GF-D8 (cell line): ENCODE data around the gene ZBTB46.
"Not testable (repeated sequence)": the region's sequence is repeated elsewhere in the genome, so short reads cannot be mapped to it uniquely, and the experiment has no call there.

ENCODE experiments used
- DNase-seq: peaks from one replicate; lab custom pipeline; 2025; lab: John Stamatoyannopoulos, UW

Gene ZBTB46

GRCh38 chr20:63734111-63734945 lies 96.7 kb downstream of the ZBTB46 start:
- DNase-seq, result no peak

GRCh38 chr20:63733579-63734081 lies 97.4 kb downstream of the ZBTB46 start:
- no peak for DNase-seq

DNA sequence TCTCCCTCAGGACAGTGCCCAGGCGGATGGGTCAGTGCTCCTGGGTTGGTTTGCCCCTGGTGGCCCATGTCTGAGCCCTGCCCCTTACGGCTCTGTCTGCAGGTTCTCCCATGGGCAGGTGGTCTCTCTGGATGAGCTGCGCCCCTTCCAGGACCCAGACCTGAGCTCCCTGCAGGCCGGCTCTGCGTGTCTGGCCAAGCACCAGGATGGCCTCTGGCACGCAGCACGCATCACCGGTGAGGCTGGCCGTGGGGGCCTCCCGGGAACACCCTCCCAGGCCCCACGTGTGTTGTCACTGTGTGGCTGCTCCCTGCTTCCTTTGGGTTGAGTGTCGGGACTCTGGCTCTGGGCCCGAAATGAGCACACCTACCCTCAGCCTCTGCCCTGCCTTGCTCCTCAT lies 97.9 kb downstream of the ZBTB46 start:
- DNase-seq, result no peak

DNA sequence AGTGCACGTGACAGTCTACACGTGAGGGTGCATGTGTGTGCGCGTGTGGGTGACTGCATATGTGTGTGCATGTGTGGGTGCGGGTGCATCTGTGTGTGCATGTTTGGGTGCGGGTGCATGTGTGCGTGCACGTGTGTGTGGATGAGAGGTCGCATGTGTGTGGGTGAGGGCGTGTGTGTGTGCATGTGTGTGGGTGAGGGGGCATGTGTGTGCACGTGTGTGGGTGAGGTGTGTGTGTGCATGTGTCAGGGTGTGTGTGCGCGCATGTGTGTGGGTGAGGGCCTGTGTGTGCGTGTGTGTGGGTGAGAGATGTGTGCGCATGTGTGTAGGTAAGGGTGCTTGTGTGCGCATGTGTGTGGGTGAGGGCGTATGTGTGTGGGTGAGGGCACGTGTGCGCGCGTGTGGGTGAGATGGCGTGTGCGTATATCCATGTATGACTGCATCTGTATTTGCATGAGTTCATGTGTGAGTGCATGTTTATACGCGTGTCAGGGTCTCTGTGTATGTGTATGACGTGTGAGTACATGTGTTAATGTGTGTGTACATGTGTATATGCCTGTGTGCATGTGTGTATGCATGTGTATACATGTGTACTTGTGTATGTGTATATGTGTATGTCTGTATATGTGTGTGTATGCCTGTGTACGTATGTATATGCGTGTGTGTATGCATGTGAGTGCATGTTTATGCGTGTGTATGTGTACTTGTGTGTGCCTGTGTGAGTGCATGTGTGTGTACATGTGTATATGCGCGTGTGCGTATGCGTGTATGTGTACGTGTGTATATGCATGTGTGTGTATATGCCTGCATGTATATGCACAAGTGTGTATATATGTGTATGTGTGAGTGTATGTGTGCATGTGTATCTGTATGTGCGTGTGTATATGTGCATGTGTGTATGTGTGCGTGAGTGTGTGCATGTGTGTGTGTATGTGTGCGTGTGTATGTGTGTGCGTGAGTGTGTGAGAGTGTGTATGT lies 98.7 kb downstream of the ZBTB46 start:
- no peak for DNase-seq

- no peak for DNase-seq
These were observed 99.7 kb downstream of the ZBTB46 start for GRCh38 chr20:63731410-63731809.

DNA sequence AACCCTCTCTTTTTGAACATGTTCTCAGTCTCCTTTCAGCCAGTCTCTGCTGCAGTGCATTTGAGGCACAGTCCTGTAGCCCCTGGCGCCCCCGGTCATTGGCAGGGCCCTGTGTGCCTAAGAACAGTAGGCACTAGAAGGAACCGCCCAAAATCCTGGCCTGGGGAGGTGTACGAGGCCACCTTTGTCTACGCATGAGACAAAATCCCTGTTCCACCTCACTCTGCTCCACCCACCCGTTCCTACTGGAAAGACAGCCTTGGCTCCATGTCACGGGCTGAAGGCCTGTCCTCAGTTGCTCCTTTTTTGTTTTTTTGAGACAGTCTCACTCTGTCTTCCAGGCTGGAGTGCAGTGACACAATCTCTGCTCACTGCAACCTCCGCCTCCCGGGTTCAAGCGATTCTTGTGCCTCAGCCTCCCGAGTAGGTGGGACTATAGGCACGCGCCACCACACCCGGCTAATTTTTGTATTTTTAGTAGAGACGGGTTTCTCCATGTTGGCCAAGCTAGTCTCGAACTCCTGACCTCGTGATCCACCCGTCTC lies 100.8 kb downstream of the ZBTB46 start:
- DNase-seq, result not testable (repeated sequence)

GRCh38 chr20:63722967-63723622 lies 108.0 kb downstream of the ZBTB46 start:
- not testable (repeated sequence) for DNase-seq

DNA sequence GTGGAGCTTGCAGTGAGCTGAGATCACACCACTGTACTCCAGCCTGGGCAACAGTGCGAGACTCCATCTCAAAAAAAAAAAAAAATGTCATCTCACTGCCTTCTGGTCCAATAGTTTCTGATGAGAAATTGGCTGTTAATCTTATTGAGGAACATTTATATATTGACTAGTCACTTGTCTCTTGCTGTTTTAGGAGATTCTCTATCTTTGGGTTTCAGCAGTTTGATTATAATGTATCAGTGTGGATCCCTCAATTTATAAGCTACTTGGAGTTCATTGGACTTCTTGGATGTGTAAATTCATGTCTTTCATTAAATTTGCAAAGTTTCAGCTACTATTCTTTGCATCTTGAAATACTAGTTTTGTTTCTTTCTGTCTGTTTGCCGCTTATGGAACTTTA lies 112.1 kb downstream of the ZBTB46 start:
- DNase-seq, result no peak

GRCh38 chr20:63714858-63715257 lies 116.2 kb downstream of the ZBTB46 start:
- no peak for DNase-seq

- DNase-seq, result no peak
These were observed 118.9 kb downstream of the ZBTB46 start for GRCh38 chr20:63712191-63712590.

GRCh38 chr20:63711085-63711645 lies 119.9 kb downstream of the ZBTB46 start:
- no peak for DNase-seq

GRCh38 chr20:63709149-63709527 lies 121.9 kb downstream of the ZBTB46 start:
- DNase-seq, result no peak

DNA sequence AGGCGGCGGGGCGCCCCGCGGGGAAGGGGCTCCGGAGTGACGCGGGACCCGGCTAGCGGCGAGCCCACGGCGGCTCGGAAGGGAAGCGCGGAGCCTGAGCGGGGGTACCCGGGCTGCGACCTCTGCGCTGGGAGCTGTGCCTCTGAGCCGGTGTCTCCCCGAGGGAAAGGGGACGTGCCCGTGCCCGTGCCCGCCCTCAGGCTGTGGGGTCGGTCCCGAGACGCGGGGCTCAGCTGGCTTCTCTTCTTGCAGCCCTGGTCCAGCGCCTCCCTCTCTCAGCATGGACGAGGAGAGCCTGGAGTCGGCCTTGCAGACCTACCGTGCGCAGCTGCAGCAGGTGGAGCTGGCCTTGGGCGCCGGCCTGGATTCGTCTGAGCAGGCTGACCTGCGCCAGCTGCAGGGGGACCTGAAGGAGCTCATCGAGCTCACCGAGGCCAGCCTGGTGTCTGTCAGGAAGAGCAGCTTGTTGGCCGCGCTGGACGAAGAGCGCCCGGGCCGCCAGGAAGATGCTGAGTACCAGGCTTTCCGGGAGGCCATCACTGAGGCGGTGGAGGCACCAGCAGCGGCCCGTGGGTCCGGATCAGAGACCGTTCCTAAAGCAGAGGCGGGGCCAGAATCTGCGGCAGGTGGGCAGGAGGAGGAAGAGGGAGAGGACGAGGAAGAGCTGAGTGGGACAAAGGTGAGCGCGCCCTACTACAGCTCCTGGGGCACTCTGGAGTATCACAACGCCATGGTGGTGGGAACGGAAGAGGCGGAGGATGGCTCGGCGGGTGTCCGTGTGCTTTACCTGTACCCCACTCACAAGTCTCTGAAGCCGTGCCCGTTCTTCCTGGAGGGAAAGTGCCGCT lies 122.5 kb downstream of the ZBTB46 start:
- no peak for DNase-seq

DNA sequence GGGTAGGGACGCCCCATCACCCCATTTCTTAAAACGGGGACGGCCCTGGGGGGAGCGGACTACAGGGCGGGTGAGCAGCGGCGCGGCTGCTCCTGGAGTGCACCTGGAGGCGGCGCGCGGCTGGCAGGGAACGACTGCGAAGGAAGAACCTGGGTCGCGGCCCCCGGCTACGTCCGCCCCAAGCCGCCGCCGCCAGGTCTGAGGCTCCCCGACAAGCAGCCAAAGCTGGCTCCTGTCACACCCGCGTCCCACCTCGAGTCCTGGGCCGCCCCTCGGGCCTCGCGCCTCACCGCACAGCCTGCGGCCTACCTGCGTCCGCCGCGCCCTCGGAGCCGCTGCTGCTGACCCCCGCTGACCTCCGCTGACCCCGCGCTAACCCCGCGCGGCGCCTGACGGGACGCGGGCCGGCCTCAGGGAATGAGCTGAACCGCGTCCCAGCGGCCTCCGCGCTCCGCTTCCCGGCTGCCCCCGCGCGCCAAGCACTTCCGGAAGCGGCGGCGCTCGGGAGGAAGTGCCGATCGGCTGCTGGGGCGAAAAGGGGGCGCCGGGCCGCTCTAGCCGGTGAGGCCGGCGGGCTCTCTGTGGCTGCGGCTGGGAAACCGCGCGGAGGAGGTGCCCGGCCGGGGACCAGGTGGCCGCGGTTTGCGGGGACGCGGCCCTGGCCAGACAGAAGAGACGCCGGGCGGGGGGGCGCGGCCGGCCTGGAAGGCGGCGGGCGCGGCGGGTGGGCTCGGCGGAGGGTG lies 123.3 kb downstream of the ZBTB46 start, which contains the start of the genes ARFRP1 and ZGPAT:
ARFRP1 (minus strand) TSS at position 419 of the 743 bp plus-strand sequence. CDS start 885 bp downstream, outside the sequence.
ZGPAT (plus strand) TSS at position 482 of the 743 bp plus-strand sequence. CDS start 542 bp downstream, outside the sequence.
- peak; percentile 64 for DNase-seq

- no peak for DNase-seq
These were observed 124.1 kb downstream of the ZBTB46 start for GRCh38 chr20:63706852-63707557.

- no peak for DNase-seq
These were observed 124.9 kb downstream of the ZBTB46 start for GRCh38 chr20:63706027-63706695.

DNA sequence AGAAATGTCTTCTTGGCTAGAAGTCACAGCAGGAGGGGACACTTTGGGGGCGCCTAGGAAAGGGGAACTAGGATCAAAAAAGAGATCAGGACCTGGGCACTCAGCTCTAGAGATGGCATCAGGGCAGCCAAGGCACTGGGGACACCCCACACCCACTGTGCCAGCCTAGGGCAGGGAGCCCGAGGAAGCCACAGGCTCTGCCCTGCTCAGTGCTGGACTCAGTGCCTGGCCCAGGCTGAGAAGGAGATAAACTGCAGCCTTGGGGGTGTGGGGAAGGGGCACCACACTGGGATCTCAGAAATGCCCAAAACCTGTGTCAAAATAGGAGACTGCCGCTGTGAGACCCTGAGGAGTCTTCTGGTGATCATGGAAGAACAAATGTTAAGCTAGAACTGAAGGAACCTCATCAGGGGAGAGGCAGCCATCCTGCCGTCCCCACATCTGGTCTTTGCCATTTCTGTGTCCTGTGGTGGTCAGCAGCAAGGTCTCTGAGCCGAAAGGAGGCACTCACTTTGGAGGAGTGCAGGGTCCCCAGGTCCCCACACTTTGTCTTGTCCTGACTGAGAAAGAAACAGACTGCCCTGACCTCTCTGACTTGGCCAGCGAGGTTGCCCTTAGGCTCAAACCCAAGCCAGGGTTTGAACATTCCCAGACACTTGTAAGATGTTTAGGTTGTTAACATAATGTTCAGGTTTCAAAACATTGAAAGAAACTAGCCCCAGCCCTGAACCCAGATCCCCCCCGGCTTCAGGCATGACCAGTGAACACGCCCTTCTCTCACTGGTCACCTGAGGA lies 125.6 kb downstream of the ZBTB46 start:
- no peak for DNase-seq

DNA sequence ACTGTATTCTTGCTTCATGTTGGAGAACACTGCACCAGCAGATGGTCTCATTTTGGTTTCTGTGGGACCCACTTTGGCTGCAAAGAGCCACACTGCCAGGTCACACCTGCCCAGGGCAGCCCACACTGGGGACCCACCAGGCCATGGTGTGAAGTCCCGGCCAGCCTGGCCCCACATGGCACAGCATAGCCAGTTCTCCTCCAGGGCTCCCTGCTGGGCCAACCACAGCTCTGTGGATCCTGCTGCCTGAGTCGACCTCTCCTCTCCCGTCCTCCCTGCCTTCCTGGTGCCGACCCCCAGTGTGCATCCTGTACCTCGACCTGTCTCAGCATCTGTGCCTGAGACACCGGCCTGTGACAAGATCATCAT lies 126.3 kb downstream of the ZBTB46 start:
- no peak for DNase-seq
